HG03520 (cell line): ENCODE data around the gene MX2.

Experiments used
- ATAC-seq: cut with Tn5 transposase; IDR thresholded peaks from one replicate; pipeline ENCODE4 v1.9.1; 2021; ENCODE audit warnings: mild to moderate bottlenecking, moderate library complexity; ENCODE audit not compliant: unreplicated experiment

Gene MX2

GRCh38 chr21:41363370-41364270 lies 1.8 kb downstream of the MX2 start:
- ATAC-seq = no peak

DNA sequence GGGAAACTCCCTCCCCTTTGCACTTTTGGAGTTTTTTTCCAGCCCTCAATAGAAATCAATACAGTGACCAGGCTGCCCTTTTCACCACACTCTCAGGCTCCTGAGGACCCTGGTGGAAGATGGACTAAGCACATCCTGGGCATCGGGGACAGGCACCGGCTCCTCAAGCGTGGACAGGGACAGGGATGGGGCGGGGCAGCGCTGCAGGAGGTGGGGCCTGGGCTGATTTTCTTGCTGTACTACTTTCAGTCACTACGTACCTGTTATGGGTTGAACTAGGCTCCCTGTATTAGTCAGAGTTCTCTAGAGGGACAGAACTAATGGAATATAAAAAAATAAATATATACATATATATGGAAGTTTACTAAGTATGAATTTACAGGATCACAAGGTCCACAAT lies 2.5 kb downstream of the MX2 start:
- no peak for ATAC-seq

DNA sequence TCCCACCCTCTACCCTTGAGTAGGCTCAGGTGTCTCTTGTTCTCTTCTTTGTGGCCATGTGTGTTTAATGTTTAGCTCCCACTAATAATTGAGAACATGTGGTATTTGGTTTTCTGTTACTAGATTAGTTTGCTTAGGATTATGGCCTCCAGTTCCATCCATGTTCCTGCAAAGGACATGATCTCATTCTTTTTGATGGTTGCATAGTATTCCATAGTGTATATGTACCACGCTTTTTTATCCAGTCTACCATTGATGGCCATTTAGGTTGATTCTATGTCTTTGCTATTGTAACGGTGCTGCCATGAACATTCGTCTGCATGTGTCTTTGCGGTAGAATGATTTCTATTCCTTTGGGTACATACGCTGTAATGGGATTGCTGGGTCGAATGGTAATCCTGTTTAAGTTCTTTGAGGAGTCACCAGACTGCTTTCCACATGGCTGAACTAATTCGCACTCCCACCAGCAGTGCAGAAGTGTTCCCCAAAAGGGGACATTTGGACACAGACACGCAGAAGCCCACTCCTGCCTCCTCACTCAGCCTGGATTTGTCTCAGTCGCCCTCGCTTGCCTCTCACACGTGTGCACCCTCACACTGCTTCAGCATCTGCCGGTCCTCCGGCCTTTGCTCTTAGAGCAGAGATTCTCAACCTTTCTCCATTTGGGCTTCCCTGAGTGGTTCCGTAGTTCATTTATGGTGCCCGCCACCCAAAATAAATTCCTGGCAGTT lies 3.7 kb downstream of the MX2 start:
- ATAC-seq = no peak

DNA sequence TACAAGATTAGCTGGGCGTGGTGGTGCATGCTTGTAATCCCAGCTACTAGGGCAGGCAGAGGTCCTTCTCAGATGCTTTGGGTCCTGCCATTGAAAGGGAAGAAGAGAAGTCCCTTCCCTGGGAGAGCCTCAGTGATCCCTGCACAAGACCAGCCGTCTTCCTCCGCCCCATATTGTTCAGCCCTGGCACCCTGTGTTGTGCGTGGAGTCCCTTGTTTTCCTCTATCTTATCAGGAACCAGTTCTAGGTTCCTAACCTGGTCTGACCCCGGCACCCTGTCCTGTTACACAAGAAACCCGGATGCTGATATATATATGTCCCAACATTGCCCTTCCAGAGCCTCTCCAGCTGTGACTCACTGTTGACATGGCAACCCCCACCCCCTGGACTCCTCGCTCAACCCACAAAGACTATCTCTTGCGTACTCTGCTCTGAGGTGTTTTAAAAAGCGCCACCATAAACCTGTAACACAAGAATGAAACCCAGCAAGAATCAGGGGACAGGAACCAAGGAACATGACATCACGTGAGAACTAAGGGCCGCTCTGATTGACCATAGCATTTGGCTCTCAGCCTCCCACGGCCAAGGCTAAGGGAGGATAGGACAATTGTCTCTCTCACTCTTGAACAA lies 4.8 kb downstream of the MX2 start:
- no peak for ATAC-seq

GRCh38 chr21:41367301-41367944 lies 5.6 kb downstream of the MX2 start:
- peak; percentile 2 for ATAC-seq

DNA sequence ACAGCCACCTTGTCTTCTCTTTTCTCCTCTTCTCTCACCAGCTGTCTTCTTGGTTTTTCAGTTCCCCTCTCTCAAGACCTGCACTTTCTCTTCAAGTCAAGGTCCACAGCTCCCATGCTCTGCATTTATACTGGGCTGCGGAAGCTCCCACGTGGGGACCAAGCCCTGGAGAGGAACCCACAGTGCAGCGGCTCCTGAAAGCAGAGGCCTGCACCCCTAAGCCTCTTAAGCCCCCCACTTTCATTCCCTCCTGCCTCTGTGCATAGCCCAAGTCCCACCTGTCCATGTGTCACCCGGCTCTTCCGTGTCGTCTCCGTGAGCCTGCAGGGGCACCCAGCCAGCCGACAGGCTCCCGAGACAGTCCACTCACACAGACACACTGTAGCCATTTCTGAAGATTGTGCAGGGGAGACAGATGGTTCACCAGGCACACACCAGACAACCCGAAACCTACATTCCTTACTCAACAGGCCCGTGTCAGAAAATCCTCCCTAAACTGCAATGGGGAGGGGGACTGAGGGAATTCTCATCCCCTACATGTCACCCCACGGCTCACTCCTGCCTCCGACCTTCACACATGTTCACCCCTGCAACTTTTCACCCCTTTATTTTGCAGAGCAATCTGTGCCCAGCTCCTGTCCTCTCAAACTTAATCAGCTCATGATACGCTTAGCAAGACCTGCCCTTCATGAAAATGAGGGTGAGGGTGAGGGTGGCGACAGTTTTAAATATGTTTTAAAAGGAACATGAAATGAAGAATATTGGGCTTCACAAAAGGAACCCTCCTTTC lies 6.3 kb downstream of the MX2 start:
- ATAC-seq = peak; percentile 50

DNA sequence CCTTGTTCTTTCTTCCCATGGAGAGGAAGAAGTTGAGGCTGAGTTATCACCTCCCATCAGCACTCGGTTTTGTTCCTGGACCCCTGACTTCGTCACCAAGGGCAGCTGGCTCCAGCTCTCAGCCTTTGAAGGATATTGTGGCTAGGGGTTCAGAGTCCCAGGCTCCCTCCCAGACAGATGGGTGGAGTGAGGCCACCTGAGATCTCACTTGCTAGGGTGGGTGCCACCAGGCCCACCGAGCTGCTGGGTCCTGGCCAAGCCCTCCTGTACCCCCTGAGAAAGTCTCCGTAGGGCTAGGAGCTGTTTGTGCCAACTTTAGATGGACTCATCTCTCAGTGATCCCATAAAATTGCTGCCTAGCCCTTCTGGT lies 6.9 kb downstream of the MX2 start:
- ATAC-seq = no peak

DNA sequence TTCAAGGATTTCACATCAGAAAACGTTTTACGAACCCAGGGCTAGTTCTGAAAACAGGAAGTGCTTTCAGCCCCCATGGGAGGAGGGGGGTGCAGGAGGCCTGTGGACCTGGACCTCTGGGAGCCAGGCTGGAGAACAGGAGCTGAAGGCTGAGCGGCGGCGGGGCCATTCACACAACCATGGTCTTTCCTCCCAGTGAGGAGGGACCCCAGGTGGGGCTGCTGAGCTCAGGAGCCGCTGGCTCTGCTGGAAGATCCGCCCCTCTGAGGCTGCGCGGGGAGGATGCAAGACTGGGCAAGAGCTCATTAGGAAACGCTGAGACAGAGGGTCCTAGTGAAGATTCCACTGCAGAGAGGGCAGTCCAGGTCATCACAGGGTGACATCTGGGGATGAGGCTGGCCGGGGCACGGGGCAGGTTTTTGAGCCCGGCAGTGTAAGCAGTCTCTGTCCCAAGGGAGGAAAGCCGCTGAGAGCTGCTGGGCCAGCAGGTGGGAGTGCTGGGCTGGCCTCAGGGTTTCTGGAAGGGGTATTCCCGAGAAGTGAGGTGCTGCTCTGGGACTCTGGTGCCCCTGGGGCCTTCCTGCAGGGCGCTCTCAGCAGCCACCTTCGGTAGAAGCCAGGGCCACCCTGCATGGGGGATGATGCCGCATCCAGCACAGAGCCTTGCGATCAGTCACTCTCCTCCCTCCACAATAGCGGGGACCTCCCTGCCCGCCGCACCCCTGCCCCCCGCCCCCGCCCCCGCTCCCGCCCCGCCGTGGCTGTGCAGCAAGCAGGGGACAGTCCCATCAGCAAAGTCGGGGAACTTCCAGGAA lies 7.5 kb downstream of the MX2 start:
- no peak for ATAC-seq

GRCh38 chr21:41369920-41370839 lies 8.4 kb downstream of the MX2 start:
- ATAC-seq = no peak

GRCh38 chr21:41370840-41371684 lies 9.2 kb downstream of the MX2 start:
- no peak for ATAC-seq

DNA sequence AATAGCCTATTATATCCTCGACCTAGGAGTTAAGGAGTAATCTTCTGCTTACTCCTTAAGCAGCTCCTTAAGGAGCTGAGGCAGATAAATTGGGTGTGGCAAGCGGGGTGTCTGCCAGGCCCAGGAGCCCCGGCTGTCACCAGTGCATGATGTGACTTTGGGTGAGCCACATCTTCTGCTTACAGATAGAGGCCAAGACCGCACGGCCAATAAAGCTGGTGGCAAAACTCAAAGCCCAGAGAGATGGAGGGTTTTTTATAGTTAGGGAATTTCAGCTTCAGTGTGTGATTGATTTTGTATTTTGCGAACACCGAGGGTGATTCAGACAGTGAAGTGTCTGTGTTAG lies 9.8 kb downstream of the MX2 start:
- ATAC-seq = no peak

DNA sequence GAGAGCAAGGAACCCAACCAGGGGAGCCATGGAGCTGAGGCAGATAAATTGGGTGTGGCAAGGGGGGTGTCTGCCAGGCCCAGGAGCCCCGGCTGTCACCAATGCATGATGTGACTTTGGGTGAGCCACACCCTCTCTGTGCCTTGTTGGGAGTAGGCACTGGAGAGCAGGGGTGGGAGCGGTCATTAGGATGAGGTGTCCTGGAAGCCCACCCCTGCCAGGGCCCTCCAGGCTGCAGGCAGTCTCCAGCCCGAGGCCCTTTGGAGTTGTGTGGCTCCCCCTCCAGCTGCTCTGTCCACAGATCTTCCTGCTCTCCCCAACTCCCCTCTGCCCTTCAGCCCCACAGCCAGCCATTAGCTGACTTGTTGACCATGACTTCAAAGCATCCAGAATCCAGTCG lies 11.4 kb downstream of the MX2 start:
- ATAC-seq = no peak

DNA sequence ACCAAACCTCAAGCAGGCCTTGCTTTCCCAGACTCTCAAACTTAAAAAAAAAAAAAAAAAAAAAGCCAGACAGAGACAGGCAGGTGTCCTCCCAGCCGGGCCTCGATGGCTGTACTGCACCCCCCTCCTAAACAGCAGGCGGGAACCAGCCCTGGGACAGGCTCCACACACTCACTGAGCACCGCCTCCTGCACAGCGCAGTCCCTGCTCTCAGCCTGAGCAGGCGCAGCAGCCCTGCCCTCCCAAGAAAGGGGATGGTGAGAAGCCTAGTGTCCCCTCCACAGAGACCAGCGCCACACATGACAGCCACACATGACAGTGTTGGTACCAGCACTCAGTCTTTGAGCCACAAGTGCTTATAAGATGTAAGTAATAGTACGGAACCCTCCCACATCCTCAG lies 11.9 kb downstream of the MX2 start:
- no peak for ATAC-seq

- ATAC-seq = no peak
These were observed 12.4 kb downstream of the MX2 start for GRCh38 chr21:41374177-41374712.

DNA sequence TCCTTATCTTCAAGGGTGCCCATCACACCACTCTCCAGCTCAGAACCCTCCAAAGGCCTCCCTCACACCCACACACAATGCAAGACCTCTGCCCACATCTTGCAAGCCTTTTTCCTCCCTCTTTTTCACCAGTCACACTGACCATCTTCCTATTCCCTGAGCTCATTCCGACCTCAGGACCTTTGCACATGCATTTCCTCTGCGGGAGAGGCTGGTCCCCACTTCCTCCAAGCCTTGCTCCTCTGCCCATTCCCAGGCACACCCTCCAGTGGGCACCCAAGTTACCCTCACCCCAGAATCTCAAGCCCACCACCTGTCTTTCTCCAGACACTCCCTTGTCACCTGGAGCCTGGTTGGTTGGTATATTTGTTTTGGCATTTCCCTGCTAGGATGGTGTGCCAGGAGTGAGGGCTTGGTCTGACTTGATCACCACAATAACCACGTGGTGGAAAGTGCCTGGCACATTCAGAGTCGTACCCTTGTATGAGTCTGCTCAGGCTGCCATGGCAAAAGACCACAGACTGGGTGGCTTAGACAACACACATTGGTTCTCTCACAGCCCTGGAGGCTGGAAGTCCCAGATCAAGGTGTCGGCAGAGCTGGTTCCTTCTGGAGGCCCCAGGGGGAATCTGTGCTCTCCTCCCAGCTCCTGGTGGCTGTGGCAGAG lies 13.2 kb downstream of the MX2 start:
- no peak for ATAC-seq

DNA sequence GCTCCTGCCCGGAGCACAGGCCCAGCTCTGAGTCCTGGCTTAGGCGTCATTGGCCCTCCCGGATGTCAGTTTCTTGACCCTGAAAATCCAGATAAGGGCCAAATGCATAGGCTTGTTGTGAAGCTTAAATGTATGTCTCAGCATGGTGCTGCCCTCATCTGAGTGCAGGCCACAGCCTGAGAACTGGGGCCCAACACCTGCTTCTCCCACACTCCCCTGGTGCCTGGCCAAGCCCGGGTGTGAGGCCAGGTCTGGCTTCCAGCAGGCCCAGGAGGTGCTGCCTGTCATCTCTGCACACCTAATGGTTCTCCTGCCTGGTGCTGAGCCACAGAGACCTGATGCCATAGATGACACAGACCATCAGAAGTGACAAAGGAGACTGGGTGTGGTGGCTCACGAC lies 14.0 kb downstream of the MX2 start:
- ATAC-seq = no peak

DNA sequence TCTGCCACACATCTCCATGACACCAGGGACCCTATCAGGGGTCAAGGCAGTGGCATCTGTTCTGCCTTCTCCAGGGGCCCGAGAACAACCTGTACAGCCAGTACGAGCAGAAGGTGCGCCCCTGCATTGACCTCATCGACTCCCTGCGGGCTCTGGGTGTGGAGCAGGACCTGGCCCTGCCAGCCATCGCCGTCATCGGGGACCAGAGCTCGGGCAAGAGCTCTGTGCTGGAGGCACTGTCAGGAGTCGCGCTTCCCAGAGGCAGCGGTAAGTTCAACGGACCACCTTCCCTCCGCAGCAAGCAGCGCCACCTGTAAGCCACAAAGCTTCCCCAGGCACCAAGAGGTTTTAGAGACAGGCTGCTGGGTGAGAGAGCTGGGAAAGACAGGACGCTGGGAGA lies 15.9 kb downstream of the MX2 start:
- ATAC-seq = no peak
